NCI-H446 (cell line): ENCODE measurements around the gene DENND6B.
"Not testable (repeated sequence)": the region's sequence is repeated elsewhere in the genome, so short reads cannot be mapped to it uniquely, and the experiment has no call there.

Experiments used
- DNase-seq, 2 experiments: peaks; one replicate each; lab custom pipeline; 2025; lab: John Stamatoyannopoulos, UW

DENND6B gene, protein sequence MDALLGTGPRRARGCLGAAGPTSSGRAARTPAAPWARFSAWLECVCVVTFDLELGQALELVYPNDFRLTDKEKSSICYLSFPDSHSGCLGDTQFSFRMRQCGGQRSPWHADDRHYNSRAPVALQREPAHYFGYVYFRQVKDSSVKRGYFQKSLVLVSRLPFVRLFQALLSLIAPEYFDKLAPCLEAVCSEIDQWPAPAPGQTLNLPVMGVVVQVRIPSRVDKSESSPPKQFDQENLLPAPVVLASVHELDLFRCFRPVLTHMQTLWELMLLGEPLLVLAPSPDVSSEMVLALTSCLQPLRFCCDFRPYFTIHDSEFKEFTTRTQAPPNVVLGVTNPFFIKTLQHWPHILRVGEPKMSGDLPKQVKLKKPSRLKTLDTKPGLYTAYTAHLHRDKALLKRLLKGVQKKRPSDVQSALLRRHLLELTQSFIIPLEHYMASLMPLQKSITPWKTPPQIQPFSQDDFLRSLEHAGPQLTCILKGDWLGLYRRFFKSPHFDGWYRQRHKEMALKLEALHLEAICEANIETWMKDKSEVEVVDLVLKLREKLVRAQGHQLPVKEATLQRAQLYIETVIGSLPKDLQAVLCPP

DNA sequence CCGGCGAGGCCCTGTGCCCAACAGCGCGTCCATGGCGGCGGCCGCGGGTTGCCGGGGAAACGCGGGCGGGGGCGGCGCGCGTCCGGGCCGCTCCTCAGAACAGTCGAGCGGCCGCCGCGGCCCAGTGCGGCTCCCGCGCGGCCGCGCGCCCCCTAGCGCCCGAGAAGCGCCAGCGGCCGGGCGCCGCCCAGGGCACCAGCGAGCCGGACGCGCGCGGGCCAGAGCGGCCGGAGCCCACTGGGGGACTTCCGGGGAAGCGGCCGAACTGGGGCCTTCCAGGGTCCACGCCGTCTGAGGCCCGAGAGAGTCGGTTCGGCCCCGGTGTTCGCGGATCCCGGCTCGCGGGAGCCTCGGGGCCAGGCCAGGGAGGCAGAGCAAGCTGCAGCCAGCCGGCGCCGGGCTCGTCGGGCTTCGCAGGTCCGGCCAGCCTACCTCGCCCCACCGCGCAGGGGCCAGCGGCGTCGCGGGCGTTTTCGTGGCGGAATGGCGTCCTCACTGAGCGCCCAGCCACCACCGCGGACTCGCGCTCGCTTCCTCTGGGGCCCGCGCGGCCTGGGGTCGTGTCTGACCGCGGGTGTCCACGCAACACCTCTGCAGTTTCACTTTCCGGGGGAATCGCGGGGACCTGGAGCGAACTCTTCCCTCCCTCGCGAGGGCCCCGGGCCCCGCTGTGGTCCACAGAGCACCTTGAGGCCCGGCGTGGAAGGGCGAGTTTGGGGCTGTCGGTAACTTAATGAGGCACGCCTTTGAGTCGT, at the start of gene DENND6B:
Gene DENND6B (minus strand): TSS at position 57 of the 755 bp plus-strand sequence. CDS start 24 bp downstream, at position 33.
- peak; percentile 30 to 85 for DNase-seq

GRCh38 chr22:50376085-50376651, 49.4 kb upstream of the DENND6B start:
- DNase-seq, result no peak

DNA sequence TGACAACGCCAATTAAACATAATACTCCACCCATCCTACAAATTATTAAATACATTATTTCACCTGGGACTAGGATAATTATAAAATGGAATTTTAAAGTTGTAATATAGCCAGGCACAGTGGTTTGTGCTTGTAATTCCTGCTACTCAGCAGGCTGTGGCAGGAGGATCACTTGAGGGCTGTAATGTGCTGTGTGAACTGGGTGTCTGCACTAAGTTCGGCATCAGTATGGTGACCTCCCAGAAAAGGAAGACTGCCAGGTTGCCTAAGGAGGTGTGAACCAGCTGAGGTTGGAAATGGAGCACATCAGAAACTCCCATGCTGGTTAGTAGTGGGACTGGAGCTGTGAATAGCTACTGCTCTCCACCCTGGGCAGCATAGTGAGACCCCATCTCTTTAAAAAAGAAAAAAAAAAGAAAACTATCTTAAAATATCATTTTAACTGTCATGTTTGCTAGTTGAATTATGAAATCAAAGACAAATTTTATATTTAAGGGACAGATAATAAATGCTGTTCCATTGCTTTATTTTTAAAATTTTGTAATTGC, 44.4 kb upstream of the DENND6B start:
- DNase-seq, result no peak

DNA sequence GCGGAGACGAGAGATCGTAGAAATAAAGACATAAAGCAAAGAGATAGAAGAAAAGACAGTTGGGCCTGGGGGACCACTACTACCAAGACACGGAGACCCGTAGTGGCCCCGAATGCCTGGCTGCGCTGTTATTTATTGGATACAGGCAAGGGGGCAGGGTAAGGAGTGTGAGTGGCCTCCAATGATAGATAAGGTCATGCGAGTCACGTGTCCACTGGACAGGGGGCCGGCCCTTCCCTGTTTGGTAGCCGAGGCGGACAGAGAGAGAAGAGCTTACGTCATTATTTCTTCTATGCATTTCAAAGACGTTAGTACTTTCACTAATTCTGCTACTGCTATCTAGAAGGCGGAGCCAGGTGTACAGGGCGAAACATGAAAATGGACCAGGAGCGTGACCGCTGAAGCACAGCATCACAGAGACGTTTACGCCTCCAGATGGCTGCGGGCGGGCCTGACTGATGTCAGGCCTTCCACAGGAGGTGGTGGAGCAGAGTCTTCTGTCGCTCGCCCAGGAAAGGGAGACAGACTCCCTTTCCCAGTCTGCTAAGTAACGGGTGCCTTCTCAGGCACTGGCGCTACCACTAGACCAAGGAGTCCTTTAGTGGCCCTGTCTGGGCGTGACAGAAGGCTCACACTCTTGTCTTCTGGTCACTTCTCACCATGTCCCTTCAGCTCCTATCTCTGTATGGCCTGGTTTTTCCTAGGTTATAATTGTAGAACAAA, 41.1 kb upstream of the DENND6B start:
- no peak for DNase-seq

- not testable (repeated sequence) for DNase-seq
Measured at GRCh38 chr22:50363803-50364194, 37.0 kb upstream of the DENND6B start.

DNA sequence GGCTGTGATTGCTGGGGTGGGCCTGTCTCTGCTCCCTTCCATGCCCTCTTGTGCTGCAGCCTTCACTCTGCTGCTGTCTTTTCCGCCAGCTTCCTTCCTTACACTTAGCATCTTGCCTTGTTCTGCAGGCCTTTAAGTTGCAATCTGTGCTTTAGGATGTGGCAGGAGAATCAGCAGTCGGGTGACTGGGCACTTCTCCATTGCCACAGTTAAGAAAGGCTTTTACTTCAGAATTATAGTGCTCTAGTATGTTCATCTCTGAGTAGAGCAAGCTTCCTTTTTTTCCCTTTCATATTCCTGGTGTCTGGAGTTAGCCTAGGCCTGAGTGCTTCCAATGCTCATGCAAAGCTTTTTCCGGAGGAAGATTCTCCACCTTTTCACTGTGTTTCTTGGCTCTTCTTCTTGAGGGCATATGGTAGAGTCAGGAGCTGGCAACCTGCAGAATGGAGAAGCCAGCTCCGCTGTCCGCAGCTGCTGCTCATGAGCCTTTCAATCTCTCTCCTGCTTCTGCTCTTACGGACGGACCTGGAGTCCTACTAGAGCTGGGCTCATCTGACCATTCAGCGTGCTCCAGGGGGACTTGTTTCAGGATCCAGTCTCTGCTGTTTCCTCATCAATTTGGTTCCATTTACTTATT, 36.5 kb upstream of the DENND6B start:
- DNase-seq, result peak; percentile 29 to 83

DNA sequence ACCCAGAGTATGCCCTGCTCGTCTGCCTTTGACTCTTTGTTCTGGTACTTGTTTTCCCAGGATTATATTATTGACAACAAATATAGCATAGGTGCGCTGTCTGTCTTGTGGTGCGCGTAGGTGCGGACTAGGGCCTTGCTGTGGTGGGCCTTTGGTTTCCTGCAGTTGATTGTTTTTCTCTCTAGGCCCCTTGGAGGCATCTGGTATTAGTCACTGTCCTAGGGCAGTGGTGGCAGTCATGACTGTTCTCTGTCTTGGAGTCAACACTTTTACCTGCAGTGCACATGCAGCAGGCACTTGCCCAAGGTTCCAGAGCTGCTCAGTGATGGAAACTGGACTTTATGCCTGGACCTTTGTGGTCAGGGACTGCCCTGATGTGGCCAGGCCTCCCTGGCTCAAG, 34.9 kb upstream of the DENND6B start:
- DNase-seq, result no peak

DNA sequence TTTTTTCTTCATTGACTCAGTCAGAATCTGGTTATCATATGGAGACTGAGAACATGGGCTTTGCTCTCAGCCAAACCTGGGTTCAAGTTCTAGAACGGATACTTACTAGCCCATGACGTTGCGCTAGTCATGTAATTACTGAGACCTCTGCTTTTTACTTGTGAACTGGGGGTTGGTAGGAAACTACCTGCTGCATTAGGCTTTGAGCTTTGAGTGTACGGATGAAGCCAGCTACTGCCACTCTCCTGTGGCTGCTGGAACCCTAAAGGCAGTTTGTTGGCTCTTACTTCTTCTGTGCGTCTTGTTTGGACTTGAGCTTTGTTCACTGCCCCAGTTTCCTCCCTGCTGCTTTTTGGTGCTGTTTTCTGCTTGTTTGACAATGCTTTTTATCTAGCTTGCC, 34.4 kb upstream of the DENND6B start:
- DNase-seq, result no peak

GRCh38 chr22:50360578-50360977, 33.8 kb upstream of the DENND6B start:
- no peak for DNase-seq

GRCh38 chr22:50357756-50358155, 30.9 kb upstream of the DENND6B start:
- DNase-seq, result no peak

- no peak for DNase-seq
Measured at GRCh38 chr22:50357222-50357621, 30.4 kb upstream of the DENND6B start.

GRCh38 chr22:50356186-50356585, 29.4 kb upstream of the DENND6B start:
- DNase-seq, result no peak

GRCh38 chr22:50348058-50348457, 21.2 kb upstream of the DENND6B start:
- DNase-seq, result no peak

- no peak for DNase-seq
Measured at GRCh38 chr22:50347157-50347556, 20.3 kb upstream of the DENND6B start.

GRCh38 chr22:50346470-50346869, 19.7 kb upstream of the DENND6B start:
- no peak for DNase-seq

- DNase-seq, result no peak
Measured at GRCh38 chr22:50343541-50343935, 16.7 kb upstream of the DENND6B start.

- peak in 1 of 2 experiments; percentile 78 for DNase-seq
Measured at GRCh38 chr22:50342651-50343540, 16.1 kb upstream of the DENND6B start, which contains the start of gene PPP6R2. Gene PPP6R2, plus strand, starts transcription at chr22:50343327. Its CDS starts 50,582 bp downstream, at chr22:50393909.

DNA sequence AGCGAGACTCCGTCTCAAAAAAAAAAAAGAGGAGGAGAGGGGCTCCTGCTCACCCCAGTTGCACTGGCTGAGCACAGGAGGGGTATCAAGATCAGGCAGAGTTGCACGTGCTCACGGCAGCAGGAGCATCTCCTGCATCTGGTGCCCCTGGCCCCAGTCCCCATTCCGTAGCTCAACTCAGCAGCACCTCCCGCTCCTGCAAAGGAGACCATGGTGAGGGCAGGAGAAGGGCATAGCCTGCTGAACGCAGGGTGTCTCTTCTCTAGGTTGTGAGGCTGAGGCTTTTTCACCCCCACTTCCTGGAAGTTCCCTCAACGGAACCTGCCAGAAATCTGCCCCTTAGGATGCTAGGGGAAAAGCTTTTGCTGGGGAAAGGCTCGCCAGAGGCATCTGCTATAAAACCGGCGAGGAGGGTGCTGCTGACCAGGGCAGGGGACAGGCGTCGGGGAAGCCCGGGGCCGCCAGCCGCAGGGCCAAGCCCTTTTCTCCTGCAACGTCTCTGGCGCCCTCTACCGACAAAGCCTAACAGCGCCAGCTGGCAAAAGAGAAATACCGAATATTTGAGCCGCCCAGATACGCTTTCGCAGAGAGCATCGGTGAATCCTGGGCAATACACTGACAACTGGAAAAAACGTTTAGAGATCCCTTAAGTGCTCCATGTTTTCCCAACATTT, 15.3 kb upstream of the DENND6B start:
- peak; percentile 81 to 91 for DNase-seq
